ENCODE results near the gene SORD. TPM values are rescaled to one million over a fixed set of nuclear protein-coding genes. Genes with fewer than 3 reads are reported as not detected.
"Not testable (repeated sequence)": the region's sequence is repeated elsewhere in the genome, so short reads cannot be mapped to it uniquely, and the experiment has no call there.

SORD gene
- total RNA-seq, 4 donors from 2014 or later, result 9.6 to 15.0 (median 13.1) TPM

- Histone ChIP-seq H3K4me1 (peaks cover 0 to 6% (median 0%) of the 10 kb centered on the region in 4 donors), H3K27ac (no peak overlapping the region), H3K36me3 (no peaks in the 10 kb centered on the region), H3K4me3 (no peak overlapping the region), H3K27me3 (no peaks in the 10 kb centered on the region), H3K9me3 (no peaks in the 10 kb centered on the region)
- TF ChIP-seq POLR2A (IDR thresholded peaks at IDR 0.05) (no peak), EP300 (IDR thresholded peaks at IDR 0.05) (no peak), CTCF (IDR thresholded peaks at IDR 0.05) (no peak)
- WGBS, 2 donors, result 87 to 90% methylated on average over 2 of the region's 2 CpGs
- no peak for DNase-seq (ENCODE audit: low spot score in 2 of 2)
These were observed 23.9 kb upstream of the SORD start for GRCh38 chr15:44999105-44999504.

GRCh38 chr15:45001180-45001579 is 21.8 kb upstream of the SORD start:
- H3K27me3 ChIP-seq; H3K4me1 ChIP-seq; H3K4me3 ChIP-seq; H3K9me3 ChIP-seq; H3K27ac ChIP-seq; DNase-seq (ENCODE audit: low spot score in 2 of 2); H3K36me3 ChIP-seq: not testable (repeated sequence)
- 23 to 61% methylated on average over 1 of the region's 1 CpG for WGBS, 2 donors

GRCh38 chr15:45003731-45004410 is 19.1 kb upstream of the SORD start:
- H3K9me3 ChIP-seq; H3K36me3 ChIP-seq; H3K27me3 ChIP-seq; DNase-seq (ENCODE audit: low spot score in 2 of 2); H3K4me3 ChIP-seq; H3K4me1 ChIP-seq: not testable (repeated sequence)
- 57 to 58% methylated on average over 2 of the region's 2 CpGs for WGBS, 2 donors
- H3K27ac ChIP-seq, result peak overlapping the region in 2 of 4 donors; percentile 51 to 70

- DNase-seq (ENCODE audit: low spot score in 2 of 2); H3K4me3 ChIP-seq; H3K9me3 ChIP-seq; H3K27me3 ChIP-seq; H3K36me3 ChIP-seq; H3K4me1 ChIP-seq: not testable (repeated sequence)
- peak overlapping the region in 2 of 4 donors; percentile 51 to 70 for H3K27ac ChIP-seq
- WGBS, 2 donors, result 69 to 79% methylated on average over 5 of the region's 5 CpGs
These were observed 18.3 kb upstream of the SORD start for GRCh38 chr15:45004590-45005175.

- H3K27ac ChIP-seq, result no peak overlapping the region
- no peaks in the 10 kb centered on the region for H3K9me3 ChIP-seq
- WGBS, 2 donors, result 65 to 89% methylated on average over 2 of the region's 2 CpGs
- H3K27me3 ChIP-seq, result no peaks in the 10 kb centered on the region
- H3K36me3 ChIP-seq, result no peaks in the 10 kb centered on the region
- H3K4me1 ChIP-seq, result peaks cover 0 to 3% (median 0%) of the 10 kb centered on the region in 4 donors
- H3K4me3 ChIP-seq, result no peak overlapping the region
- DNase-seq (ENCODE audit: low spot score in 2 of 2), result no peak
- TF ChIP-seq CTCF (IDR thresholded peaks at IDR 0.05) (no peak), EP300 (IDR thresholded peaks at IDR 0.05) (no peak), POLR2A (IDR thresholded peaks at IDR 0.05) (no peak)
These were observed 13.9 kb upstream of the SORD start for GRCh38 chr15:45009046-45009445.

GRCh38 chr15:45015114-45015513 is 7.9 kb upstream of the SORD start:
- not testable (repeated sequence) for H3K9me3 ChIP-seq; H3K4me1 ChIP-seq; H3K27ac ChIP-seq; DNase-seq (ENCODE audit: low spot score in 2 of 2); H3K36me3 ChIP-seq; H3K4me3 ChIP-seq; H3K27me3 ChIP-seq
- WGBS, 2 donors, result 89% methylated on average over 1 of the region's 1 CpG

- not testable (repeated sequence) for H3K27me3 ChIP-seq; DNase-seq (ENCODE audit: low spot score in 2 of 2); H3K4me3 ChIP-seq; H3K27ac ChIP-seq; H3K36me3 ChIP-seq; H3K9me3 ChIP-seq
- WGBS, 2 donors, result 91 to 95% methylated on average over 9 of the region's 9 CpGs
- H3K4me1 ChIP-seq, result peaks cover 0 to 16% (median 4%) of the 10 kb centered on the region in 4 donors
These were observed 2.6 kb upstream of the SORD start for GRCh38 chr15:45020222-45020900.

- not testable (repeated sequence) for H3K27ac ChIP-seq; H3K27me3 ChIP-seq; H3K4me3 ChIP-seq; DNase-seq (ENCODE audit: low spot score in 2 of 2); H3K36me3 ChIP-seq; H3K9me3 ChIP-seq
- WGBS, 2 donors, result 94 to 98% methylated on average over 9 of the region's 9 CpGs
- peaks cover 0 to 16% (median 4%) of the 10 kb centered on the region in 4 donors for H3K4me1 ChIP-seq
These were observed 2.1 kb upstream of the SORD start for GRCh38 chr15:45020901-45021259.
